Panc1 (cell line): ENCODE data around the gene GGT6. TPM values are rescaled to one million over a fixed set of nuclear protein-coding genes. Genes with fewer than 3 reads are reported as not detected.

ENCODE experiments used
- ATAC-seq: fragments of 200-7000 bp; cut with Tn5 transposase; 2 replicates; pipeline ENCODE4 v1.9.1; 2020; ENCODE audit warnings: mild to moderate bottlenecking, moderate library complexity
- Bru-seq: library from RNA; stranded (reverse); fragments of 400-500 nt; gene quantifications from one replicate; lab custom pipeline; 2021; lab: Mats Ljungman, UMichigan
- BruChase-seq, 2 experiments: library from RNA; stranded (reverse); fragments of 400-500 nt; gene quantifications; one replicate each; lab custom pipeline; 2021; lab: Mats Ljungman, UMichigan
- BruUV-seq: library from RNA; stranded (reverse); fragments of 400-500 nt; replicated peaks from 2 replicates; lab custom pipeline; 2021; lab: Mats Ljungman, UMichigan
- CTCF ChIA-PET: fragments of 300-600 bp; sonication (Branson Sonifier 250); formaldehyde crosslinking; loops from one replicate; lab custom pipeline; 2022; ENCODE audit warnings: antibody characterized with exemption; lab: Charles Lee
- POLR2A ChIA-PET: fragments of 300-600 bp; sonication (Branson Sonifier 250); formaldehyde crosslinking; loops from one replicate; lab custom pipeline; 2022; ENCODE audit warnings: antibody characterized with exemption; lab: Charles Lee
- DNase-seq: peaks from one replicate; pipeline ENCODE4 v3.0.0-alpha.2; 2010; ENCODE audit warnings: low read depth, low spot score
- H3K27ac ChIP-seq: 2 replicates; pipeline ENCODE4 v1.5.1; 2011; ENCODE audit warnings: mild to moderate bottlenecking, low read length, inconsistent platforms
- H3K27me3 ChIP-seq: fragments of 200-500 bp; sonication (Bioruptor generic); 2 replicates; pipeline ENCODE4 v1.6.0; 2014; ENCODE audit warnings: low read length, inconsistent platforms; ENCODE audit not compliant: control insufficient read depth, insufficient read depth
- H3K36me3 ChIP-seq: fragments of 200-500 bp; sonication (Bioruptor generic); 2 replicates; pipeline ENCODE4 v1.5.1; 2014; ENCODE audit warnings: inconsistent platforms, mild to moderate bottlenecking, low read length, moderate library complexity; ENCODE audit not compliant: control insufficient read depth, insufficient read depth
- H3K4me1 ChIP-seq: 2 replicates; pipeline ENCODE4 v1.5.1; 2011; ENCODE audit warnings: inconsistent platforms, mild to moderate bottlenecking, low read length, moderate library complexity; ENCODE audit not compliant: control insufficient read depth, insufficient read depth
- H3K4me3 ChIP-seq, 2 experiments: 2 replicates each; pipeline ENCODE4 v1.5.1; 2011 to 2012; ENCODE audit warnings: low read depth in 2 of 2, low read length in 2 of 2, mild to moderate bottlenecking in 2 of 2, inconsistent platforms in 1 of 2, moderate library complexity in 1 of 2
- H3K9me3 ChIP-seq: fragments of 200-500 bp; sonication (Bioruptor generic); 2 replicates; pipeline ENCODE4 v1.5.1; 2014; ENCODE audit warnings: low read depth, mild to moderate bottlenecking, inconsistent platforms, low read length, moderate library complexity; ENCODE audit not compliant: control insufficient read depth, insufficient read depth
- POLR2AphosphoS5 ChIP-seq: IDR thresholded peaks from 2 replicates; pipeline ENCODE4 v1.6.1; 2012; ENCODE audit warnings: mild to moderate bottlenecking, low read depth, low read length, moderate library complexity
- SIN3A ChIP-seq: IDR thresholded peaks from 2 replicates; pipeline ENCODE4 v1.6.1; 2012; ENCODE audit warnings: low read depth, mild to moderate bottlenecking, low read length, moderate library complexity, borderline replicate concordance; ENCODE audit not compliant: insufficient read depth
- TCF7L2 ChIP-seq: IDR thresholded peaks from 2 replicates; pipeline ENCODE4 v1.6.1; 2011; ENCODE audit warnings: mild to moderate bottlenecking, low read depth, low read length, inconsistent platforms
- in situ Hi-C: cut with HindIII; loops from 2 replicates; pipeline ENCODE4 v1.10.0; 2016; ENCODE audit warnings: low sequenced_read_pairs, low pct_unique_long_range_greater_than_20kb
- intact Hi-C: fragments of 100-400 bp; cut with micrococcal nuclease; formaldehyde crosslinking; loops from one replicate; pipeline ENCODE4 v1.10.0; 2022; ENCODE audit not compliant: unreplicated experiment
- long read RNA-seq: library from polyadenylated mRNA; unstranded; transcript quantifications from one replicate; pipeline ENCODE4 v2.0.0, GENCODE V29; 2021; ENCODE audit not compliant: unreplicated experiment
- polyA plus RNA-seq: library from polyadenylated mRNA; unstranded; fragments of >200 nt; gene quantifications from one replicate; pipeline ENCODE4 v1.2.1, GENCODE V29; 2012; ENCODE audit warnings: missing spikeins; ENCODE audit not compliant: insufficient read length
- total RNA-seq: library from RNA; stranded (reverse); gene quantifications from one replicate; pipeline ENCODE4 v1.2.1, GENCODE V29; 2021; ENCODE audit not compliant: unreplicated experiment
- TF ChIP-seq, protein P1 (sequence below): fragments of 450-650 bp; IDR thresholded peaks from 2 replicates; pipeline ENCODE4 v1.5.1; 2017; ENCODE audit warnings: mild to moderate bottlenecking
- TF ChIP-seq, protein P2 (sequence below), 2 experiments: IDR thresholded peaks; 2 replicates each; pipeline ENCODE4 v1.6.1; 2011 to 2012; ENCODE audit warnings: low read depth in 2 of 2, control low read depth in 1 of 2, low read length in 1 of 2, mild to moderate bottlenecking in 1 of 2, moderate library complexity in 1 of 2; ENCODE audit not compliant: insufficient read depth in 1 of 2

GGT6 gene, protein sequence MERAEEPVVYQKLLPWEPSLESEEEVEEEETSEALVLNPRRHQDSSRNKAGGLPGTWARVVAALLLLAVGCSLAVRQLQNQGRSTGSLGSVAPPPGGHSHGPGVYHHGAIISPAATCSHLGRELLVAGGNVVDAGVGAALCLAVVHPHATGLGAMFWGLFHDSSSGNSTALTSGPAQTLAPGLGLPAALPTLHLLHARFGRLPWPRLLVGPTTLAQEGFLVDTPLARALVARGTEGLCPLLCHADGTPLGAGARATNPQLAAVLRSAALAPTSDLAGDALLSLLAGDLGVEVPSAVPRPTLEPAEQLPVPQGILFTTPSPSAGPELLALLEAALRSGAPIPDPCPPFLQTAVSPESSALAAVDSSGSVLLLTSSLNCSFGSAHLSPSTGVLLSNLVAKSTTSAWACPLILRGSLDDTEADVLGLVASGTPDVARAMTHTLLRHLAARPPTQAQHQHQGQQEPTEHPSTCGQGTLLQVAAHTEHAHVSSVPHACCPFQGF
- total RNA-seq (not detected), Bru-seq, nascent RNA (not detected), BruChase-seq, experiment 1, labeled RNA remaining after a 2-hour chase (not detected), BruChase-seq, experiment 2, labeled RNA remaining after a 6-hour chase (percentile 14 among the genes with signal in this experiment)
- not detected for polyA plus RNA-seq
- long read RNA-seq, result 0 reads

DNA sequence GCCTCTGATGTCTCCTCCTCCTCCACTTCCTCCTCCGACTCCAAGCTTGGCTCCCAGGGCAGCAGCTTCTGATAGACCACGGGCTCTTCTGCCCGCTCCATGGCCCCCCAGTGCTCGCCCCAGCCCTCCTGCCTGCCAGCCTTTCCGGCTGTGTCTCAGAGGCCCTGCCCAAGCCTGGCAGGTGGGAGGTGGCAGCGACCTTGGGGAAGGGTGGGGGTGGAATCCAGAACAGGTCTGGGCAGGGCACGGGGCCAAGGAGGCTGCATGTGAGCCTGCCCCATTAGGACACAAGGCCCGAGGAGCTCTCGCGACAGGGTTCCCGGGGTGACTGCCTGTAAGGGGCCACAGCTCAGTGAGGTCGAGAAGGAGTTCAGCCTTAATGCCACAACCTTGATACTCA lies at the start of gene GGT6:
Gene GGT6 (minus strand): TSS at position 157 of the 400 bp plus-strand sequence. CDS start 56 bp downstream, at position 101.
- Histone ChIP-seq H3K27ac (no peak within 1 kb of the TSS), H3K9me3 (no peaks in the 10 kb centered on the region), H3K27me3 (no peaks in the 10 kb centered on the region), H3K36me3 (no peaks in the 10 kb centered on the region), H3K4me3 (no peak within 1 kb of the TSS), H3K4me1 (peaks cover 6% of the 10 kb centered on the region)
- no peak for DNase-seq
- ChIA-PET POLR2A (no interaction called here), CTCF (no interaction called here)
- intact Hi-C loops, result no loop called here
- BruUV-seq, result no TSS peak
- no peak for ATAC-seq
- TF ChIP-seq POLR2AphosphoS5 (no peak), SIN3A (no peak), TCF7L2 (no peak)
- TF ChIP-seq, protein P1, sequence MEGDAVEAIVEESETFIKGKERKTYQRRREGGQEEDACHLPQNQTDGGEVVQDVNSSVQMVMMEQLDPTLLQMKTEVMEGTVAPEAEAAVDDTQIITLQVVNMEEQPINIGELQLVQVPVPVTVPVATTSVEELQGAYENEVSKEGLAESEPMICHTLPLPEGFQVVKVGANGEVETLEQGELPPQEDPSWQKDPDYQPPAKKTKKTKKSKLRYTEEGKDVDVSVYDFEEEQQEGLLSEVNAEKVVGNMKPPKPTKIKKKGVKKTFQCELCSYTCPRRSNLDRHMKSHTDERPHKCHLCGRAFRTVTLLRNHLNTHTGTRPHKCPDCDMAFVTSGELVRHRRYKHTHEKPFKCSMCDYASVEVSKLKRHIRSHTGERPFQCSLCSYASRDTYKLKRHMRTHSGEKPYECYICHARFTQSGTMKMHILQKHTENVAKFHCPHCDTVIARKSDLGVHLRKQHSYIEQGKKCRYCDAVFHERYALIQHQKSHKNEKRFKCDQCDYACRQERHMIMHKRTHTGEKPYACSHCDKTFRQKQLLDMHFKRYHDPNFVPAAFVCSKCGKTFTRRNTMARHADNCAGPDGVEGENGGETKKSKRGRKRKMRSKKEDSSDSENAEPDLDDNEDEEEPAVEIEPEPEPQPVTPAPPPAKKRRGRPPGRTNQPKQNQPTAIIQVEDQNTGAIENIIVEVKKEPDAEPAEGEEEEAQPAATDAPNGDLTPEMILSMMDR, result no peak
- TF ChIP-seq, protein P2, sequence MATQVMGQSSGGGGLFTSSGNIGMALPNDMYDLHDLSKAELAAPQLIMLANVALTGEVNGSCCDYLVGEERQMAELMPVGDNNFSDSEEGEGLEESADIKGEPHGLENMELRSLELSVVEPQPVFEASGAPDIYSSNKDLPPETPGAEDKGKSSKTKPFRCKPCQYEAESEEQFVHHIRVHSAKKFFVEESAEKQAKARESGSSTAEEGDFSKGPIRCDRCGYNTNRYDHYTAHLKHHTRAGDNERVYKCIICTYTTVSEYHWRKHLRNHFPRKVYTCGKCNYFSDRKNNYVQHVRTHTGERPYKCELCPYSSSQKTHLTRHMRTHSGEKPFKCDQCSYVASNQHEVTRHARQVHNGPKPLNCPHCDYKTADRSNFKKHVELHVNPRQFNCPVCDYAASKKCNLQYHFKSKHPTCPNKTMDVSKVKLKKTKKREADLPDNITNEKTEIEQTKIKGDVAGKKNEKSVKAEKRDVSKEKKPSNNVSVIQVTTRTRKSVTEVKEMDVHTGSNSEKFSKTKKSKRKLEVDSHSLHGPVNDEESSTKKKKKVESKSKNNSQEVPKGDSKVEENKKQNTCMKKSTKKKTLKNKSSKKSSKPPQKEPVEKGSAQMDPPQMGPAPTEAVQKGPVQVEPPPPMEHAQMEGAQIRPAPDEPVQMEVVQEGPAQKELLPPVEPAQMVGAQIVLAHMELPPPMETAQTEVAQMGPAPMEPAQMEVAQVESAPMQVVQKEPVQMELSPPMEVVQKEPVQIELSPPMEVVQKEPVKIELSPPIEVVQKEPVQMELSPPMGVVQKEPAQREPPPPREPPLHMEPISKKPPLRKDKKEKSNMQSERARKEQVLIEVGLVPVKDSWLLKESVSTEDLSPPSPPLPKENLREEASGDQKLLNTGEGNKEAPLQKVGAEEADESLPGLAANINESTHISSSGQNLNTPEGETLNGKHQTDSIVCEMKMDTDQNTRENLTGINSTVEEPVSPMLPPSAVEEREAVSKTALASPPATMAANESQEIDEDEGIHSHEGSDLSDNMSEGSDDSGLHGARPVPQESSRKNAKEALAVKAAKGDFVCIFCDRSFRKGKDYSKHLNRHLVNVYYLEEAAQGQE (IDR thresholded peaks at IDR 0.05; ENCODE audit: insufficient read depth in 1 of 2, low read depth in 2 of 2, low read length in 1 of 2), result no peak
- in situ Hi-C loops, result no loop called here

DNA sequence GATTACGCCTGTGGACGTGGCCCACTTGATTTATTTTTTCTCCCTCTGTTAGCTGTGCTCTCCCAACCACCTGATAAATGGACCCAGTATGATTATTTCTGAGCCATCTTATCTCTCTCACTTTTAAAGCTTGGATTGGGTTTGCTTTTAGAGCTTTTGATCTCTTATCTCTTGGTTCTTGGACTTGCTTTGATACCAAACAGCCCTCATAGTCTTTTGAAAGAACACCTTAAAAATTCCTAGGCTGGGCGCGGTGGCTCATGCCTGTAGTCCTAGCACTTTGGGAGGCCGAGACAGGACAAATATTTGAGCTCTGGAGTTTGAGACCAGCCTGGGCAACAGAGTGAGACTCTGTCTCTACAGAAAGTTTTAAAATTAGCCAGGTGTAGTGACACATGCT lies 49.8 kb upstream of the GGT6 start:
- CTCF ChIA-PET, result no interaction called here

More for the DNA sequence above, 49.8 kb upstream of the GGT6 start:
- Histone ChIP-seq H3K4me1 (no peaks in the 10 kb centered on the region), H3K27me3 (peaks cover 5% of the 10 kb centered on the region), H3K4me3 (no peak overlapping the region), H3K9me3 (no peaks in the 10 kb centered on the region), H3K27ac (no peak overlapping the region), H3K36me3 (no peaks in the 10 kb centered on the region)
- ATAC-seq, result no peak
- DNase-seq, result no peak
- POLR2A ChIA-PET, result no interaction called here
- TF ChIP-seq SIN3A, result no peak
- TF ChIP-seq POLR2AphosphoS5, result no peak
- no peak for TF ChIP-seq TCF7L2
- TF ChIP-seq, protein P2 (IDR thresholded peaks at IDR 0.05; ENCODE audit: insufficient read depth in 1 of 2, low read depth in 2 of 2, low read length in 1 of 2), result no peak
- TF ChIP-seq, protein P1, result no peak
- in situ Hi-C loops, result no loop called here
- intact Hi-C loops, result no loop called here
- BruUV-seq, result no TSS peak
